M059J (cell line): ENCODE results near the gene TRERF1. TPM values are rescaled to one million over a fixed set of nuclear protein-coding genes. Genes with fewer than 3 reads are reported as not detected.

Experiments used
- DNase-seq: peaks from one replicate; pipeline ENCODE4 v3.0.0-alpha.2; 2012; ENCODE audit warnings: low read depth
- total RNA-seq: library from RNA; depleted of rRNA; stranded (reverse); fragments of >200 nt; shearing (Covaris generic); gene quantifications from 2 replicates; pipeline ENCODE4 v1.2.3, GENCODE V29; 2014

The TRERF1 gene
- total RNA-seq, 1 experiment from 2014 or later: 8.5 TPM

DNA sequence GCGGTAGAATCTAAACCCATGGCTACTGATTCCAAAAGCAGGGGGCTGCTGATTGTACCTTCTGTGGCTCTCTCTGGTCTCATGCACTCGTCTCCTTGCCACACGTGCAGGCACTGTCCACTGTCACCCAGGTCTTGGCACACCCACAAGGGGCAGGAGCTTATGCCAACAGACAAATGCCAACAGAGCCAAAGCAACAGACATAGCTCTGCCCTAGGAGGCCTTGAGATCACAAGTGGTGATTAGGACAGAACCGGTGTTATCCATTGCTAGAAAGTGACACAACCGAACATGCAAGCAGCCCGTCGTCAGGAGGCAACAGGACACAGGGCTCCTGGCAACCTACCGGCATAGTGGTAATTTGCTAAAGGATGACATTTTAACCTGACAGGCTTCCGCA, 197.2 kb downstream of the TRERF1 start:
- DNase-seq: no peak

DNA sequence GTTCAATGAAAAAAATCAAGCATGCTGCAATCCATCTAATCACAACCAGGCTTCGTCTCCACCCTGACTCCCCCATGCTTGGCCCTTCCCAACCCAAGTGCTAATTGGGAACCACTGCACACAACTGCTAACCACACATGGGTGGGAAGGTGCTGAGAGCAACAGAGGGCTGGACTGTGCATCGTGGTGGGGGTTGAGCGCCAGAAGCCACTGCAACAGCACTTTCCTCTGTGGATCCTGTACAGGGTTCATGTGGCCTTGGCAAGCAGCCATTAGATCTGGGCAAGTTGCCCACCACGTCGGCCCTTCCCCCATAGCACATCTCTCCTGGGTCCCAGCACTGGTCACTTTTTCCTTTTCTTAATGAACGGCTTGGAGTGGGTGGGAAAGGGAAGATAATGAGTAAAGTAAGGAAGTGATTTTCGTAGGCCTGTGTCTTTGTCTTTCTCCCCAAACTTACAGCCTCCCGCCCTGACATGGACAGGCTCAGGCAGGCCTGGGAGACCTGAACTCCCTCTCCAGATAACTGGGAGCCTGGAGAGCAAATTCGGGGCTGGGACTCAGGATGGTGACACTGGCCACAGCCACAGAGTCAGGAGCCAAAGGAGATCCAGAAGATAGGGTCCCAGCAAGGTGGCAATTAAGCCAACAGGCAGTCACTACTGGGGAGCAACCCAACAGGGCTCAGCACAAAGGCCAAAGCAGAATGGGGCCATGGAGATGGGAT, 199.7 kb downstream of the TRERF1 start:
- DNase-seq: peak; percentile 28

DNA sequence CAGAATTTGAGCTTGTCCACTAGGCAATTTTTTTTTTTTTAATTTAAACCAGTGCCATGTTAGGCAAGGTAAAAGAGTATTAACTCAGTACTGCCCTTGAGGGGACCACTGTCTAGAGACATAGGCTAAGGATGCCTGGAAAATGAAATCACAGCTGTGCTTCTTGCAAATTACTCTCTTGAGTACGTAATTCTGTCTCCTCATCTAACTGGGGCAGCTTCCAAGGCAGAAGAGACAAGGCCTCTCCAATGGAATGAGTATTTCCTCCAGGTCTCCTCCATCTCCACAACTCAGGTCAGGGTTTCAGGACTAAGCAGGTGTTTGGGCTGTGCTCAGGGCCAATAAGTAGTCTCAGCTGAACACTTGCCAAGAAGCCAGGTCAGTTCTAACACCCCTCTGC, 200.2 kb downstream of the TRERF1 start:
- DNase-seq: no peak

DNA sequence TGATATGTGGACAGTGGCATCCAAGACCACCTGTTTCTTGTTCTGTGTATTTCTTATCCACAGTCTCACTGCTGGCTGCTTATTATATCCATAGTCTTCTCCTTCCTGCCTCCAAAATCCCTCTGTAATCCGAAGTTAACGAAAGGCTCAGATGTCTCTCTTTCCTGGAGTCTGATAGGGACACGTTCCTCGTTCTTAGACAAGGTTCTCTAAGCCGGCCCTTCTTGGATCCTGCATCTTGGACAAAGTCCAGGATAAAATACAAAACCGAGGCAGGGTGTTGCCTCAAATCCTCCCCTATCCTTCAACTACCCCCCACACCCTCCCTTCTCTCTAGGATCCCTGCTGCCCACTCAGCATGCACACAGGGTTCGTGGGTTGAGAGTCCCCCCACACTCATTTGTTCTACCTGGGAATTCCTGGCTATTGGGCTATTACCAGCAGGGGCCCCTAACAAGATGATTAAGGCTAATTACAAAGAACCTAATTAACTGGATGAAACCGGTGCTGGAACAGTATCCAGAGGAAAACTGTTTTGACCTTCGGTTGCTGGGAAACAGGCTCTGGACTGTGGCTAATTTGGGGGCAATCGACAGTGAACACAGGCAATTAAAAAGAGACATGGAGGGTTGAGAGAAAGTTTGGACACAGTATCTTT, 201.3 kb downstream of the TRERF1 start:
- no peak for DNase-seq

DNA sequence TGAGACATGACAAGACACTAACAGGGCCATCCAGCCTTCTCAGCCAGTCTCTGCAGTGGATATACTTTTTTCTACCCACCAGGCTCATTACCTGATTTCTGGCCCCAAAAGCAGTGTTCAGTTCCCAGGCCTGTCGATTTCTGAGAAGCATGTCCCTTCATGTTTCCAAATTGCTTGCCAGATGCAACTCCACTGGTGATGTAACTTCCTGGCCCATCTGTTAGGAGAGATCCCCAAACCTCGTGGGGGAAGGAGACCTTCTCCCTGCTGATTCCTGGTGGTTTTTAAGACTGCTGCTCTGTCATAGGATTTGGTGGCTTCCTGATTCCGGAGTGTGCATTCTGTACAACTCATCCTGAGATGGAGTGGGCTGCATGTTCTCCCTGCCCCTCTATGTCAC, 202.4 kb downstream of the TRERF1 start:
- DNase-seq: no peak

DNA sequence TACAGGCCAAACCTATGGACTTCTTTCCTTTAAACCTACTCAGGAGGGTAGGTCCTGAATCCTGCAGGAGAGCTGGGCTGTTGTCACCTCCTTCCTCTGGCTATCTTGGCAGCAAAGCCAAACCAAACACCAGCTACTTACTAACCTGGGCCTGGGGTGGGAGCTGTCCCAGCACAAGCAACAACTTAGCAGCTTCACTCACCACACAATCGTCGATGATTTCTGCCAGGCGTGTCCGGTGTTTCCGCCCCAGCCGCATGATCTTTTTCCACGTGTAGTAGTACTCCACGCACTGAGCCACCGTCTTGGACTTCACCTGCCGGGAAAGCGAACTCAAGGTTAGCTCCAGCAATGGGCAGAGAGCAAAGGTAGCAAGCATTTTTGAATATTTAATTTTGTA, 208.7 kb downstream of the TRERF1 start:
- DNase-seq: no peak

DNA sequence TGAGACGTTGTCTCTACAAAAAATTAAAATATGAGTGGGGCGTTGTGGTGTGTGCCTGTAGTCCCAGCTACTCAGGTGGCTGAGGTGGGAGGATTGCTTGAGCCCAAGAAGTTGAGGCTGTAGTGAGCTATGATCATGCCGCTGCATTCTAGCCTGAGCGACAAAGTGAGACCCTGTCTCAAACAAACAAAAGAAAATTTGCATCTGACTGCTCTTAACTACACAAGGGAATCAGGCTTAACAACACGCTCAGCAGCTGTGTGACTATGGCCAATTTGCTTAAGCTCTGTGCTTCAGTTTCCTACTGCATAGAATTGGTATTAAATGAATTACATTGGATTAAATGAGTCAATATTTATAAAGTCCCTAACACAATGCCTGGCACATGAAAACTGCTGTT, 209.8 kb downstream of the TRERF1 start:
- DNase-seq: no peak

DNA sequence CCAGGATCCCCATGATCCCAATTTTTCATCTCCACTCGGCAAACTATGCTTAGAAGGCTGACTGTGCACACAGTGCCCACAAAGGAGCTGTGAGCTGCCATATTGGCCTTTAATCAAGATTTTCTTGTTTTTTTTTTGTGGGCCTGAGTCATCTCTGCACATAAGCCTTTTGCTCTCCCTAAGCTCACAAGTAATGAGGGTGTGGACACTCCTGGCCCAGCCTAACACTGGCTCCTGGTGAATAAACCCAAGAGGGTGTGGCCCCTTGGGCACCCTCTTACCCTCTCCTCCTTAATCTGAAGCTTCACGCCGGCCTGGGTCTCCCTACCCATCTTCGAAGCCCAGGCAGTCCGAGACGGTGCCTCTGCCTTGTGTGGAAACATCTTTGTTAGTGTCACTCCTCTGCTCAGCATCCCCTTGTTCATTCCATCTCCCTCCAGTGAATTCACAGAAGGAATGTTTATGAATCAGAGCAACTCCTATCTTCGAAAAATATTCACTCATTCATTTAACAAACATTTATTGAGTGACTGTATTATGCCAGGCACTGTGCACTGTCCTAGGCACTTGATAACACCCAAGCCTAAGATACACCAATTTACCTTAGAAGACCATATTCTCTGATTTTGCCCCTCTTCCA, 211.9 kb downstream of the TRERF1 start:
- DNase-seq: peak; percentile 64

DNA sequence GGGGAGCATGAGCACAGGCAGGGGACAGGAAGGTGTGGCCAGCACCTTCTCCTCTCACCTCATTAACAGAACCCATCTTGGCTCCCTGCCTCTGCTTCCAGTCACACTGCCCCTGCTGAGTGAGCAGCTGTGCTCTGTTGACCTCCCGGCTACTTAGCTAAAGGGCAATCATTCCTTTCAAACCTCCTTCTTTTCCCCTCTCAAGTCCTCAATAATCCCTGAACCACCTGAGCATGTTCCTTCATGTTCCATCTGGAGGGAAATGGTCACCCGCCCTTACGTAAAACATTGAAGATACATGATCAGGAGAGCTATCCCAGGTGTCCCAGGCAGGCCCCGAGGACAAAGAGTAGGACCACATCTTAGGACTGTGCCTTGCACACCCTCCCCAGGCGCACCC, 212.4 kb downstream of the TRERF1 start:
- DNase-seq: no peak

DNA sequence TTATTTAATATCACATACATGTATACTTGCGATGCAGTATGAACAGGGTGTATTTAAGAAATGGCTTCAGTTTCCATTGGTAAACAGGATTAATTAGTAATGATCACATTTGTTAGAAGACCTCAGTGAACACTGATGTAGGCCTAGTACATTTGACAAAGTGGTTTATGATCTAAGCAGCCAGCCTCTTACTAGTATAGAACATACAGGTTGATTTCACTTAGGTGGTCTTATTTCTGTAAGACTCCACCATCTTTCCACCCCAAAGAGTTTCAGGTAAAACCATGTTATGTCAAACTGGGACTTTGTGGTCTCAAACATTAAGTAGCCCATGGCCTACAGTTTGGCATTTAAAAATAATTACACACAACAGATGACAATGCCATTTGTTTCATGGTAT, 213.9 kb downstream of the TRERF1 start:
- DNase-seq: no peak

DNA sequence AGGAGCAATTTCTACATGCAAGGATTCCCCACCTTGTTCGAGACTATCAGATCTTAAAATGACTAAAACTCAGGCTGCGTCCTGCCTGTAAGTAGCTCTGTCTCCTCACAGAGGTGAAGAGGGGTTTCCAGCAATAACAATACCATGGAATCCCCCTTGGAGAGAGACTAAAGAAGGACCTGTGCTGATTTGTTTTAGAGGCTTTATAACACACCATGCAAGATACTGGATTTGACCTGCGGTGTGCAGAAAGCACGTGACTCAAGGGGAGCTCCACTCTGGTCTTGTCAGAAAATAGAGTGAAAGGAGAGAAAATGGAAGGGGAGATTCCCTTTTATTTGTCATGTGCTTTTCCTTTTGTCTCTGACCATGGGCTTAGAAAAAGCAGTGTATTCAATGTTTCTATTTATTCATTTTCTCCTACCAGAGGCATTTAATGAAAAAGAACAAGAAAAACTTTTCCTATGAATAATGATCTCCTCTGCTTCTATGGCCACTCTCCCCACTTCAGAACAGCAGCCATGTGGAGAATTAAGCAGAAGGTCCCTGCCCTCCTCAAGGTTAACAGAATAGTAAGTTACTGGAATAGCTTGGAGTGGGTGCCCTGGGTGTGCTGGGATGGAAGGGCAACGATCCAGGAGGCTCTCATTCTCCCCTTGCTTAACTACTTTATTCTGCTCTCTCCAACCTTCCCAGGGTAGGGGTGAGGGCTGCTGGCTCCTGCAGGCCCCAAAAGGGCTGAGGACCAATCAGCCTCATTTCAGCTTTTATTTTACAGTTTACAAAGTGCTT, 214.8 kb downstream of the TRERF1 start:
- DNase-seq: no peak

DNA sequence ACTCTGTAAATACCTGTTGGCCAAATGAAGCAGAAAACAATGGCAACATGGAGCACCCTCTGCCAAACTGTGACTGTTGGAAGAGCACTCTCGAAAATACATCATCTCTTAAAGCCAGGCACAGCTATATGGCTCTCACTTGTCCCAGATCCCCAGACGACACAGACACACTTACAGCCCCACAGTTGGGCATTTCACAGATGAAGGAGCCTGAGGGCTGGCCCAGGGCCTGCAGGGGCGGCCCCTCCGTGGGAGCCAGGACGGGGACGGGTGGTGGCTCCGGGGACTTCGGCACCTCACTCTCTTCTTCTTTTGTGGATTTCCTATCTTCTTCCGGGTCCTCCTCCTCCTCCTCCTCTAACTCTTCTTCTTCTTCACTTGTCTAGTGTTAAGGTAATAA, 215.7 kb downstream of the TRERF1 start:
- no peak for DNase-seq

DNA sequence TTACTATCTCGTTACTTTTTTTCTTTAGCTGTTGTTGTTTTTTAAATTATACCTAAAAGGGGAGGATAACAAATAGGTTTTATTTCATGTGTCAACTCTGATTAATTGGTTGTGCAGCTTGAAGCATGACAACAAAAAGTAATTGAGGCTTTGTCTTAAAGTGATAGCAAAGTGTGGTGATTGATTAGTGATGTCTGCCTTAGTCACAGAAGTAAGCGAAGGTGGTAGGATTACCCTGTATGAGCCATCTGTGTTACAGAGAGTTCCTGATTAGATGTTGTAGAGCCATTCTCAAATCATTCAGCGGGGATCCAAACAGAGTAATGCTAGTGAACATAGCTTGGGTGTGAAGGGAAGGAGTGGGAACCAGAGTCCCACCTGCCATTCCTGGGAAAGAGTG, 219.7 kb downstream of the TRERF1 start:
- DNase-seq: no peak

DNA sequence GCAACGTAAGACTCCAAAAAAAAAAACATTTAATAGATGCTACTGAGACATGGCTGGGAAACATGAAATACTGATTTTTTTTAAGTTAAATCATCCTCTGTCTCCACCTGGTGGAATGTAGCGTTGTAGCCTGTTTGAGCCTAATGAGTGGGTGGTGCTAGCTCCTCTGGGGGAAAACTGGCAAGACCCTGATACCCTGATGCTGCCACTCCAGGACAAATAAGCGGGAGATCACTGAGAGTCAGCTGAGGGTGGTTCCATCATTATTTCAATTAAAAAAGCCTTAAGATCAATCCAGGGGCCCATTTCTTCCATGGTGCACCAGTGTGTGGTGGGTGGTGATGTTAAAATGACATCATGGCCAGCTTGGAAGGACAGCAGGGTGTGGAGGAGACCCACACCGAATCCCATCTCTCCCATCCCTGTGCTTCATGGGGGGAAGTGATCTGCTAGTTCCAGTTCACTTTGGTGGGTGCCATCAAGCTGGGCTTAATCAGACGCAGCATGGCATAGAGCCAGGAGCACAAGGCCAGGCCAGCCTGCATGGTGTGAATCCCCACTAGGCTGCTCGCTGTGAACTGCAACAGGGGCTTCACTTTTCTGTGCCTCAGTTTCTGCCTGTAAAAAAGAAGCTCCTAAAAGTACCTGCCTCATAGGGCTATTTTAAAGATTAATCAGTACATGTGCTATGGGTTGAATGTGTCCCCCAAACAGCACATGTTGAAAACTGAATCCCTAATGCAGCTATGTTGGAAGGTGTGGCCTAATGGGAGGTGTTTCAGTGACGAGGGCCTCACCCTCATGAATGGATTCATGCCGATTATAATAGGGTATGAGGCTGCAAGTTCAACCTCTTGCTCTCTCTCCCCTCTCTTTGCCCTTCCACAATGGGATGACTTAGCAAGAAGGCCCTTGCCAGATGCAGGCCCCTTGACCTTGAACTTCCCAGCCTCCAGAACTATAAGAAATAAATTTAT, 221.1 kb downstream of the TRERF1 start:
- DNase-seq: peak; percentile 51

DNA sequence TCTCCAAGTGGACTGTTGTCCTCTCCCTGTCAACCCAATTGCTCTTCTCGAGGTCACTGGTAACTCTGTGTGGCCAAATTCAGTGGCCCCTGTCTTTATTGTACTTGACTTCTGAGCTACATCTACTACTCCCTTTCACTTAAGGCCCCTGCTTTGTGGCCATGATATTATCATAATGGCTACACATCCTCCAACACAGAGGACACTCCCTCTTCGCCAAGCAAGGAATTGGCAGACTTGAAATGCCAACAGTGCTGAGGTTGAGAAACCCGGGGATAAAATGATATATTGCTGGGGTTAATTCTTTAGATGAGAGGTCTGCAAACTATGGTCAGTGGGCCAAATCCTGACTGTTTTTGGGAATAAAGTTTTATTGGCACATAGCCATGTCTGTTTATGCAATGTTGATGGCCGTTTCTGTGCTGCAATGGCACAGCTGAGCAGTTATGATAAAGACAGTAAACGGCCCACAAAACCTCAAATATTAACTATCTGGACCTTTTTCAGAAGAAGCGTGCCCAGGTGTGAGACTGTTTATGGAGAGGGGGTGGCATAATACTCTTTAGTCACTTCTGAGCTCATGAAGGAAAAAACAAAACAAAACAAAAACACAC, 222.1 kb downstream of the TRERF1 start:
- DNase-seq: no peak

DNA sequence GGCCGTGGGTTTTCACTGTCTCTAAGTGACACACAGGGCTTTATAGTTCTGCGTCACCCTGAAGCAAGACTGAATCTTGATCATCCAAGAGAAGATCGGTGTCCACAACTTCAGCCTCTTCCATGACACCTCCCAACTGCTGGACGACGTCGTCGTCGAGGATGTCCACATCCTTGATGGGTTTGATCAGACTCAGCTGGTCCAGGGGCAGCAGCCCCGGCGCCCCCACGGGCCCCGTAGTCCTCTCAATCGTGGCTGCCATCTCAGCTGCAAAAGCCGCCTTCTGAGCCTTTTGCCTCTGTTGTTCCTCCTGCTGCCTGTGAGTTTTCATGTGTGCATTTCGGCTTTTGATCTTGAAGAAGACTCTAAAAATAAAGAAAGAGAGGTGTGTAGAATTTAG, 223.4 kb downstream of the TRERF1 start:
- no peak for DNase-seq

DNA sequence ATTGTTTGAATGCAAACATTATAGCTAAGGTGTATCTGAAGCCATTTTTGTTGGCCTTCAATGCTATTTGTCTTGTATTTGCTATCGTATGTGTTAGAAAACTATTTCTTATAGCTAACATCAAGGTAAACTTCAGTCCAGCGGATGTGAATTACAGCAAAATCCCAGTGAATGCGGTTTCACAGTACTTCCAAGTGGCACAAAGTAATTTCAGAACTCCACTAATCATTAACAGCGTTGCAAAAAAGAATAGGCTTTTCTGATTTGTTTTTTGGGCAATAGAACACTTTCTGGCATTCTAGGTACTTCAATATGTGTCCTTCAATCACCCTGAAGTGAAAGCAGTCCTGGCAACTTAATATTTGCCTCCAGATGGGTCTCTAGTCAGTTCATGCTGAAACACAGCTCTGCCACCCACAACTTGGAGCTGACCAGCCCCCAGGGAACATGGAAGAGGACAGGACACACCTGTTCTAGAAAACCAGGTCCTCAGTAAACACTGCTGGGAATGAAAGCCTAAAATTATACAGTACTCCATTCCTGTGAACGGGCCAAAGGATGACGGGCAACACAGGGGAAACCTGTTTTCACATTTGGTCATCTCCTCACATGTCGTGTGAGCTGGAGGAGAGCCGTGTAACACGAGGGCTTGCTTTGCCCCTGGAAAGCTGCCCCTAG, 224.4 kb downstream of the TRERF1 start:
- no peak for DNase-seq

DNA sequence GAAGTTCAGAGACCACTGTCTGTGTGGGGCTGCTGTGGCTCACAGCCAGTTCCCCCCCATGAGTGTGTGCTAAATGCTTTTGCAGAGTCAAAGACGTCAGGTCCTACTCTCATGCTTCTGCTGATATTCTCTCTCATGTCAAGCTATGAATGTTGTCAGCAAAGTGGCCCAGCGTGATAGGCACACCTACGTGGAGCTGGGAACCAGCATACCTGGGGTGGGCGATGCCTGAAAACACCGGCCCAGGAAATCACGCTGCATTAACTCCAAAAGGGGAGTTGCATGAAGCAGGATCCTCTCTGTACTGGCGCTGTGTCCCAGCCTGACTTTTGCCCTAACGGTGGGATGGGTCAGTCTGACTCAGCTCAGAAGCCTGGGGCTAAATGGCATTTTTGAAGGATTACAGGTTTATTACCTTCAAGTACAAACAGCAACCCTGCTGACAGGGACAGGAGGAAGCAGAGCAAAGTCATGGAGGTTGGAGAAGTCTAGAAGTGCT, 225.0 kb downstream of the TRERF1 start:
- peak; percentile 99 for DNase-seq

DNA sequence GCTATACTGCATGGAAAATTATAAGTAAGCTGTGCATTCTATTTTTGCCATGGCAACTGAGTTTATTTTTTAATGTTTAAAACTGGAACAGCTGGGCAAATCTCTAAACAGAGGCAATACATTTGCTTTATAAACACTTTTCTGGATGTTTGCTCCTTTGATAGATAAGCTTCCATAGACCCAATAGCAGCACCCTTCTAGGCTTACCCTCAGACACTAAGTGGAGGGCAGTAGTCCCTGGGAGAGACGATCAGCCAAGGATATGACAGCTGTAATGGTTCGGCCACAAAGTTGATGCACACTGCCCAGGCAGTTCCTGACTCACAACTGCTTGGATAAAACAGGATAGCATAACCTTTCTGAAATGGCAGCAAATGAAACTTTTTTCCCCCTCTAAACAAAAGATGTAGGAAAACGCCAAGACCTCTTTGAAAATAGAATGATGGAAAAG, 225.5 kb downstream of the TRERF1 start:
- DNase-seq: peak; percentile 93

DNA sequence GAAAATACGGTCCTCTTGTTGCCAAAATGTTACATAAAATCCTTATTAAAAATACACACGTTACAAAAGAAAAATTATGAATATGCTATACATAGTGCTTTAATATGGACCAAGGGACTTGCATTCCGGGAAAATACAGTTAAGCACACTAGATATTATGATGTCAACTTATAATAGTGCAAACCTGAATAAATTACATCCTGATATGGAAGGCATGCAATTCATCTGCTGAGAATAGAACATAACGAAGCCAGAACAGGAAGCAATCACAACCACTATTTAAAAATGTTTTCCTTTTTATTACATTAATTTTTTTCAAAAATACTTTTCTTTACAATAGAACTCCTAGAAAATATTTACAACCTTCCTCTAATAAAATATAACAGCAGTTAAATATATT, 226.3 kb downstream of the TRERF1 start:
- DNase-seq: no peak
